Keratinocyte (primary cell): Measurements from ENCODE around the gene CCDC171. TPM values are rescaled to one million over a fixed set of nuclear protein-coding genes. Genes with fewer than 3 reads are reported as not detected.

Experiments
- DNase-seq: peaks from one replicate; pipeline ENCODE4 v3.0.0-alpha.2; 2011; ENCODE audit warnings: low read depth, missing footprints, low spot score
- FAIRE-seq: peaks from 2 replicates; lab custom pipeline; 2011; peaks lifted over from hg19 to GRCh38; lab: Jason Lieb, UNC
- H2AFZ ChIP-seq: 2 replicates; pipeline ENCODE4 v1.6.0; 2012; ENCODE audit warnings: low read length, control low read depth, inconsistent platforms; ENCODE audit not compliant: control insufficient read depth
- H3K27ac ChIP-seq: 2 replicates; pipeline ENCODE4 v1.5.1; 2011; ENCODE audit warnings: low read length; ENCODE audit not compliant: control insufficient read depth, insufficient read depth
- H3K27me3 ChIP-seq: 3 replicates; pipeline ENCODE4 v1.6.0; 2011; ENCODE audit warnings: low read length; ENCODE audit not compliant: control insufficient read depth, insufficient read depth; ENCODE audit errors: extremely low read depth
- H3K36me3 ChIP-seq, 2 experiments: 2 replicates in 1 of 2; 3 replicates in 1 of 2; pipeline ENCODE4 v1.5.1; 2011; ENCODE audit warnings: low read length in 2 of 2, mild to moderate bottlenecking in 1 of 2; ENCODE audit not compliant: control insufficient read depth in 2 of 2, insufficient read depth in 2 of 2; ENCODE audit errors: extremely low read depth in 1 of 2
- H3K4me1 ChIP-seq: 3 replicates; pipeline ENCODE4 v1.5.1; 2011; ENCODE audit warnings: low read length; ENCODE audit not compliant: control insufficient read depth, insufficient read depth; ENCODE audit errors: extremely low read depth
- H3K4me2 ChIP-seq: 3 replicates; pipeline ENCODE4 v1.6.0; 2011; ENCODE audit warnings: low read depth, low read length; ENCODE audit not compliant: control insufficient read depth, insufficient read depth; ENCODE audit errors: extremely low read depth
- H3K4me3 ChIP-seq, 3 experiments: fragments of 200-600 bp in 1 of 3; sonication (generic) in 1 of 3; 2 replicates in 2 of 3; 3 replicates in 1 of 3; pipeline ENCODE4 v1.5.1; 2011 to 2016; ENCODE audit warnings: low read length in 3 of 3, mild to moderate bottlenecking in 3 of 3, control low read depth in 2 of 3, inconsistent platforms in 1 of 3, low read depth in 1 of 3, mixed read lengths in 1 of 3, mixed run types in 1 of 3, moderate library complexity in 1 of 3; ENCODE audit not compliant: control insufficient read depth in 2 of 3, insufficient read depth in 2 of 3; ENCODE audit errors: extremely low read depth in 1 of 3
- H3K79me2 ChIP-seq: 2 replicates; pipeline ENCODE4 v1.6.0; 2012; ENCODE audit warnings: low read length; ENCODE audit not compliant: control insufficient read depth, insufficient read depth
- H3K9ac ChIP-seq: 3 replicates; pipeline ENCODE4 v1.6.0; 2011; ENCODE audit warnings: low read length; ENCODE audit not compliant: control insufficient read depth, insufficient read depth; ENCODE audit errors: extremely low read depth
- H3K9me1 ChIP-seq: 3 replicates; pipeline ENCODE4 v1.6.0; 2011; ENCODE audit warnings: low read length; ENCODE audit not compliant: control insufficient read depth, insufficient read depth; ENCODE audit errors: extremely low read depth
- H3K9me3 ChIP-seq: 2 replicates; pipeline ENCODE4 v1.5.1; 2012; ENCODE audit warnings: low read depth, low read length; ENCODE audit not compliant: control insufficient read depth
- H4K20me1 ChIP-seq: 3 replicates; pipeline ENCODE4 v1.6.0; 2011; ENCODE audit warnings: low read length; ENCODE audit not compliant: control insufficient read depth, insufficient read depth; ENCODE audit errors: extremely low read depth
- EZH2 ChIP-seq: IDR thresholded peaks from one replicate; pipeline ENCODE4 v1.6.1; 2012; ENCODE audit warnings: inconsistent platforms, mild to moderate bottlenecking, low read length, moderate library complexity
- dilution Hi-C: fragments of 300-500 bp; cut with MboI; formaldehyde crosslinking; loops from one replicate; pipeline ENCODE4 v1.7.0; 2020; ENCODE audit warnings: low sequenced_read_pairs; ENCODE audit not compliant: extremely low pct_ligation_motif_present
- polyA plus RNA-seq, 5 experiments: library from polyadenylated mRNA; depleted of rRNA in 3 of 5; stranded (reverse) in 3 of 5; stranded (forward) in 1 of 5; unstranded in 1 of 5; fragments of >200 nt; gene quantifications; 1 replicate in 1 of 5; 2 replicates in 3 of 5; 3 replicates in 1 of 5; pipeline versions ENCODE4 v1.2.1 to v1.2.3, GENCODE V29; 2011 to 2012; ENCODE audit warnings: missing spikeins in 2 of 5, low read depth in 1 of 5, low replicate concordance in 1 of 5
- TF ChIP-seq, protein P1 (sequence below), 3 experiments: IDR thresholded peaks in 1 of 3; conservative IDR thresholded peaks in 1 of 3; optimal IDR thresholded peaks in 1 of 3; 2 replicates in 2 of 3; 3 replicates in 1 of 3; pipeline versions ENCODE3 to v1.5.1; 2011; ENCODE audit warnings: low read length in 3 of 3, mild to moderate bottlenecking in 3 of 3, moderate library complexity in 2 of 3, control low read depth in 1 of 3, inconsistent platforms in 1 of 3; ENCODE audit not compliant: insufficient read depth in 2 of 3; ENCODE audit errors: extremely low read depth in 1 of 3

CCDC171 gene
- polyA plus RNA-seq, 1 donor (not counting 4 experiments of a cell fraction or from before 2014, with no cell fraction given) = 0.46 TPM

- Histone ChIP-seq H3K9me3 (no peaks in the 10 kb centered on the region), H3K27ac (no peak overlapping the region), H3K79me2 (no peaks in the 10 kb centered on the region), H3K4me1 (peaks cover 16% of the 10 kb centered on the region), H3K4me3 (no peak overlapping the region), H3K9me1 (no peaks in the 10 kb centered on the region), H3K4me2 (no peak overlapping the region), H3K27me3 (no peaks in the 10 kb centered on the region), H3K9ac (no peak overlapping the region), H2AFZ (no peak overlapping the region), H3K36me3 (no peaks in the 10 kb centered on the region), H4K20me1 (no peaks in the 10 kb centered on the region)
- FAIRE-seq = no peak
- DNase-seq = no peak
- dilution Hi-C loops = no loop called here
- no peak for TF ChIP-seq EZH2
- TF ChIP-seq, protein P1, sequence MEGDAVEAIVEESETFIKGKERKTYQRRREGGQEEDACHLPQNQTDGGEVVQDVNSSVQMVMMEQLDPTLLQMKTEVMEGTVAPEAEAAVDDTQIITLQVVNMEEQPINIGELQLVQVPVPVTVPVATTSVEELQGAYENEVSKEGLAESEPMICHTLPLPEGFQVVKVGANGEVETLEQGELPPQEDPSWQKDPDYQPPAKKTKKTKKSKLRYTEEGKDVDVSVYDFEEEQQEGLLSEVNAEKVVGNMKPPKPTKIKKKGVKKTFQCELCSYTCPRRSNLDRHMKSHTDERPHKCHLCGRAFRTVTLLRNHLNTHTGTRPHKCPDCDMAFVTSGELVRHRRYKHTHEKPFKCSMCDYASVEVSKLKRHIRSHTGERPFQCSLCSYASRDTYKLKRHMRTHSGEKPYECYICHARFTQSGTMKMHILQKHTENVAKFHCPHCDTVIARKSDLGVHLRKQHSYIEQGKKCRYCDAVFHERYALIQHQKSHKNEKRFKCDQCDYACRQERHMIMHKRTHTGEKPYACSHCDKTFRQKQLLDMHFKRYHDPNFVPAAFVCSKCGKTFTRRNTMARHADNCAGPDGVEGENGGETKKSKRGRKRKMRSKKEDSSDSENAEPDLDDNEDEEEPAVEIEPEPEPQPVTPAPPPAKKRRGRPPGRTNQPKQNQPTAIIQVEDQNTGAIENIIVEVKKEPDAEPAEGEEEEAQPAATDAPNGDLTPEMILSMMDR (optimal IDR thresholded peaks at IDR 0.05 in 1 of 3, IDR thresholded peaks at IDR 0.05 in 1 of 3, conservative IDR thresholded peaks at IDR 0.05 in 1 of 3; ENCODE audit: extremely low read depth in 1 of 3, insufficient read depth in 2 of 3, low read length in 3 of 3) = no peak
These were observed 450.9 kb downstream of the CCDC171 start for GRCh38 chr9:16003785-16004184.

DNA sequence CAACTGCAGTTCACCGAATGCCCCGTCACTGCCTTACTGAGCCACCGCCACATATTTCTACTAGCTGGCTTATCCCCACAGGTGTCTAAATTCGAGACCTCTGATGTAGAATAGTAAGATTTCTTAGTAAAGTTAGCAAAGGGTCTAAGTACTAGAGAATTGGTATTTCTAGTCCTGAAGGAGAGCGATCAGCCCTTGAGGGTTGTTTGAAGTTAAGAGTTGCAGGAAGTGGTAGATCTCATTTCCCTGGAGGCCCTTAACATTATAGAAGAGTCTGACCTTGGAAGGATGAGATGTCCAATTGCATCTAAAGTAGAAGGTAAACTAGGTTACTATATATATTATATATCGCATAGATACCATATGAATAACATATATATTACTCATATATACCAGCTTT is 451.8 kb downstream of the CCDC171 start:
- Histone ChIP-seq H4K20me1 (no peaks in the 10 kb centered on the region), H3K27me3 (no peaks in the 10 kb centered on the region), H3K9me1 (no peaks in the 10 kb centered on the region), H3K9ac (no peak overlapping the region), H3K4me1 (peaks cover 9% of the 10 kb centered on the region), H3K4me2 (no peak overlapping the region), H3K36me3 (no peaks in the 10 kb centered on the region), H3K9me3 (no peaks in the 10 kb centered on the region), H3K4me3 (no peak overlapping the region), H3K27ac (no peak overlapping the region), H2AFZ (no peak overlapping the region), H3K79me2 (no peaks in the 10 kb centered on the region)
- no peak for TF ChIP-seq EZH2
- TF ChIP-seq, protein P1 (optimal IDR thresholded peaks at IDR 0.05 in 1 of 3, IDR thresholded peaks at IDR 0.05 in 1 of 3, conservative IDR thresholded peaks at IDR 0.05 in 1 of 3; ENCODE audit: extremely low read depth in 1 of 3, insufficient read depth in 2 of 3, low read length in 3 of 3) = no peak
- FAIRE-seq = no peak
- DNase-seq = no peak
- dilution Hi-C loops = no loop called here
